ENCODE measurements around the gene LRRC2.
A peak's percentile ranks its signal among the peaks of the same experiment; 100 is the strongest.

LRRC2 gene

DNA sequence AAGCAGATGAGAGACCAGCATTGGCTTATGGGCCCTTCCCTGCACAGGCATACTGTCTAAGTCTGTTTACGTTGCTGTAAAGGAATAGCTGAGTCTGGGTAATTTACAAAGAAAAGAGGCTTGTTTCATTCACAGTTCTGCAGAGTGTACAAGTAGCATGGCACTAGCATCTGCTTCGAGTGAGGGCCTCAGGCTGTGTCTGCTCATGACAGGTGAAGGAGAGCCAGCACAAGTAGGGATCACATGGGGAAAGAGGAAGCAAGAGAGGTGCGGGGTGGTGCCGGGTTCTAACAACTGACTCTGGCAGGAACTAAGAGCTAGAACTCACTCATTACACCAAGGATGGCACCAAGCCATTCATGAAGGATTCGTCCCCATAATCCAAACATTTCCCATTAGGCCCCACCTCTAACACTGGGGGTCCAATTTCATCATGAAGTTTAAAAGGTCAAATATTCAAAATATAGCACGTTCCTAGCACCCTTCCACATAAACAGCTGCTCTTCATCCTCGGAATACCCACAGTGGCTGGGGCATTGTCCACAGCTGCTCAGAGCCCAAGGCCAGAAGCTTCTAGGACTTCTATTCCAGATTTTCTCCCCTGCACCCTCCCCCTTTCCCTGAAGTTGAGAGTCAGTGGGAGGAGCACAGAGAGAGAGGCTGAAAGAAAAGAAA, 62.8 kb downstream of the LRRC2 start:
- H3K4me3 ChIP-seq (ENCODE audit: low read length) = no peak overlapping the region
- TF ChIP-seq, protein P1, sequence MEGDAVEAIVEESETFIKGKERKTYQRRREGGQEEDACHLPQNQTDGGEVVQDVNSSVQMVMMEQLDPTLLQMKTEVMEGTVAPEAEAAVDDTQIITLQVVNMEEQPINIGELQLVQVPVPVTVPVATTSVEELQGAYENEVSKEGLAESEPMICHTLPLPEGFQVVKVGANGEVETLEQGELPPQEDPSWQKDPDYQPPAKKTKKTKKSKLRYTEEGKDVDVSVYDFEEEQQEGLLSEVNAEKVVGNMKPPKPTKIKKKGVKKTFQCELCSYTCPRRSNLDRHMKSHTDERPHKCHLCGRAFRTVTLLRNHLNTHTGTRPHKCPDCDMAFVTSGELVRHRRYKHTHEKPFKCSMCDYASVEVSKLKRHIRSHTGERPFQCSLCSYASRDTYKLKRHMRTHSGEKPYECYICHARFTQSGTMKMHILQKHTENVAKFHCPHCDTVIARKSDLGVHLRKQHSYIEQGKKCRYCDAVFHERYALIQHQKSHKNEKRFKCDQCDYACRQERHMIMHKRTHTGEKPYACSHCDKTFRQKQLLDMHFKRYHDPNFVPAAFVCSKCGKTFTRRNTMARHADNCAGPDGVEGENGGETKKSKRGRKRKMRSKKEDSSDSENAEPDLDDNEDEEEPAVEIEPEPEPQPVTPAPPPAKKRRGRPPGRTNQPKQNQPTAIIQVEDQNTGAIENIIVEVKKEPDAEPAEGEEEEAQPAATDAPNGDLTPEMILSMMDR (conservative IDR thresholded peaks at IDR 0.05; ENCODE audit: low read length) = no peak
- DNase-seq (ENCODE audit: low read depth) = no peak

DNA sequence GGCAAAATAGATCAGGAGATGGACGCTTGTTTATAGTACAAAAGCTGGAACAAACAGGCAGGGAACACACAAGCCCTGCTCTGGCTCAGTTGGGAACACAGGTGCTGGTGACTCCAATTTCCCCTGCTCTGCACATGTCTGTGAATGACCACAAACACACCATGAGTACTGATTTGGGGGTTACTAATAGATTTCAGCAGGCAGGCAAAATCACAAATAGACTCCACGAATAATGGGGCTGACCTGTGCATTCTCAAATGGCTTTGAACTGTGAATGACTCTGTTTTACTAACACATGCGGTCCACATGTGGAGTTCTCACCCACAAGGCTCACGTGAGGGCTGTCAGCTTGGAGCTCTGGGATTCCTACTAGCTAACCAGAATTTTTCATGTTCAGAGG, 64.4 kb downstream of the LRRC2 start:
- no peak overlapping the region for H3K4me3 ChIP-seq (ENCODE audit: low read length)
- TF ChIP-seq, protein P1 (conservative IDR thresholded peaks at IDR 0.05; ENCODE audit: low read length) = no peak
- peak; percentile 71 for DNase-seq (ENCODE audit: low read depth)

DNA sequence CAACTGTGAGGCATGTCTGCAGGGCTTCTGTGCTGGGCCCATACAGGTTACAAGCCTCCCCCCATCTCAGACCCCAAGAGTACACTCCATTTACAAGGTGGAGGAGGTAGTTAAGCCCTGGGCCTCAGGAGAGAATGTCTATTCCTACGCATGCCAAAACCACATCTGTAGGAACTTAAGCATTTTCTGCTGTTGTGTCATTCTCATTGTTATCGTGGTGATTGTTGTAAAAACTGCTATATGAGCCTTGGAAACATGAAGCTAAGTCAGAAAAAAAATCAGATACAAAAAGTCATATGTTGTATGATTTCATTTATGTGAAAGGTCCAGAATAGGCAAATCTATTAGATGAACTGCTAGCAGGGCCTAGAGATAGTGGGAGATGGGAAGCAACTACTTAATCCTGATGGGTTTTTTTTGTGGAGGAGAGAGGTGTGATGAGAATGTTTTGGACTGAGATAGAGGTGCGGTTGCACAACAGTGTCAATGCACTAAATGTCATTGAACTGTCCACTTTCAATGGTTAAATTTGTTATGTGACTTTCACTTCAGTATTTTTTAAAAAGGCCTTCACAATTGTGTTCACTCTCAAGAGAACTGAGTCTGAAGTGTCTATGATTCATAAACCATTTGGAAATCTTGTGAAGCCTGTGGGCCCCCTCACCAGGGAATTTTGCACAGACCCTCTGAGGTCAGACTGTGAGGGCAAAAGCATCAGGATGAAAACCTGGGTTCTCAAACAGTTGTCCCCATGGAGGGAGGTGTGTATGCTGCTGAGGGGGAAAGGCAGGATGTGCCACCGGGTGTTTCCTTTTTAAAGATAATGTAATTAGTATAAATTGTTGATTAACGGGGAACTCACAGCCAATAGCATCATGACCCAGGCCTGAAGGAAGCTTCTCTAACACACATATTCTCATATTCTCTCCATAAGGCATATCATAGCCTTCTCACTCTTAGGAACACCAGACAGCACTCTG, 65.2 kb downstream of the LRRC2 start:
- TF ChIP-seq, protein P1 (conservative IDR thresholded peaks at IDR 0.05; ENCODE audit: low read length) = no peak
- H3K4me3 ChIP-seq (ENCODE audit: low read length) = no peak overlapping the region
- DNase-seq (ENCODE audit: low read depth) = peak; percentile 84

DNA sequence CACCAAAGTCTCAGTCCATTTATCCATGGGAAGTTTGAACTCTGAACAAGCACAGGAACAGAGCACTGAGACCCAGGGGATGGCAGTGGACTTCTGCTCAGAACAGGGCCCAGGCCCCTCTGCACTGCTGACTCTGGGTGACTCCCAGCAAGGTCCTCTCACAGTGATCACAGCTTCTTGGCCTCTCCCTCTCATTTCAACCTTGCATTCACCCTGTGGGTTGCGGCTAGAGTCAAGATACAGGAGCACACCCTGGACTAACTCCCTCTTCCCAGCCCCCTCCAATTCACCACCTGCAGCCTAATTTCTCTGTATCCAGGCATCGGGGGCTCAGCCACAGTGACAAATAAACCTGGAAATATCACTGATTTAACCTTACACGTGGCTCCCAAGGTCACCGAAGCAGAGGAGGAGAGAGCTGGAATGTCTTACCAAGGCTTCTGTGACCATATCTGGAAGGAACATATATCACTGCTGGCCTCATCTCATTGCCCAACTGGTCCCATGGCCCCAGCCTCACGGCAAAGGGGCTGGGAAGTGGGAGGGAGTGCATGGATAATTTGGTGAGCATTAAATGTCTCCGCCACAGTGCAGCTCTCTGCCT, 67.1 kb downstream of the LRRC2 start:
- TF ChIP-seq, protein P1 (conservative IDR thresholded peaks at IDR 0.05; ENCODE audit: low read length) = no peak
- H3K4me3 ChIP-seq (ENCODE audit: low read length) = no peak overlapping the region

DNA sequence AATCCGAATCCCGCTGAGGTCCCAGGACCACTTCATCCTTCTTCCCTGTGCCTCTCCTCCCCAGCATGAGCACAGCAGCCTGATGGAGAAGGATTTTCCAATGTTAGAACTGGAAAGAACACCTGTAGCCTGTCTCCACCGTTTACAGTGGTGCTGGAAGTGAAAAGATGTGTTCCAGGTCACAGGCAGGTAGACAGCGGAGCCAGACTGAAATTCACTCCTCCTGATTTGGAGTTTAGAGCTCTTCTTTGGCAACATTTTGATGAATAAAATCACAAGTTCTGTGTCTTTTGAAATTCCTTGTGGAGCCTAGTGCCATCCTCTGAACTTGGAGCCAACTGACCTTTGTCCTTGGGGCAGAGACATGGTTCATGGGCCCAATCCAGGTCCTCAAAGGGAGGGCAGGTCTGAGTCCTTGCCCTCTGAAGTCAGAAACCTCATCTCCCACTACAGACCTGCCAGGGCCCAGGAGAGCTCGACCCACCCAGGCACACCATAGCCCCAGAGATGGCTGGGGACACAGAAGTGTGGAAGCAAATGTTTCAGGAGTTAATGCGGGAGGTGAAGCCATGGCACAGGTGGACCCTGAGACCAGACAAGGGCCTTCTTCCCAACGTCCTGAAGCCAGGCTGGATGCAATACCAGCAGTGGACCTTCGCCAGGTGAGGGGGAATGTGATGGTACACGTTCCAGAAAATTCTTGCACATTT, 68.4 kb downstream of the LRRC2 start, which contains the start of gene RTP3:
Gene RTP3, plus strand, starts transcription at position 421 of the 710 bp plus-strand sequence. Its CDS starts 87 bp downstream, at position 508.
- TF ChIP-seq, protein P1 (conservative IDR thresholded peaks at IDR 0.05; ENCODE audit: low read length) = no peak
- no peak within 1 kb of the TSS for H3K4me3 ChIP-seq (ENCODE audit: low read length)

More for the DNA sequence above, 67.1 kb downstream of the LRRC2 start:
- DNase-seq (ENCODE audit: low read depth) = no peak

DNA sequence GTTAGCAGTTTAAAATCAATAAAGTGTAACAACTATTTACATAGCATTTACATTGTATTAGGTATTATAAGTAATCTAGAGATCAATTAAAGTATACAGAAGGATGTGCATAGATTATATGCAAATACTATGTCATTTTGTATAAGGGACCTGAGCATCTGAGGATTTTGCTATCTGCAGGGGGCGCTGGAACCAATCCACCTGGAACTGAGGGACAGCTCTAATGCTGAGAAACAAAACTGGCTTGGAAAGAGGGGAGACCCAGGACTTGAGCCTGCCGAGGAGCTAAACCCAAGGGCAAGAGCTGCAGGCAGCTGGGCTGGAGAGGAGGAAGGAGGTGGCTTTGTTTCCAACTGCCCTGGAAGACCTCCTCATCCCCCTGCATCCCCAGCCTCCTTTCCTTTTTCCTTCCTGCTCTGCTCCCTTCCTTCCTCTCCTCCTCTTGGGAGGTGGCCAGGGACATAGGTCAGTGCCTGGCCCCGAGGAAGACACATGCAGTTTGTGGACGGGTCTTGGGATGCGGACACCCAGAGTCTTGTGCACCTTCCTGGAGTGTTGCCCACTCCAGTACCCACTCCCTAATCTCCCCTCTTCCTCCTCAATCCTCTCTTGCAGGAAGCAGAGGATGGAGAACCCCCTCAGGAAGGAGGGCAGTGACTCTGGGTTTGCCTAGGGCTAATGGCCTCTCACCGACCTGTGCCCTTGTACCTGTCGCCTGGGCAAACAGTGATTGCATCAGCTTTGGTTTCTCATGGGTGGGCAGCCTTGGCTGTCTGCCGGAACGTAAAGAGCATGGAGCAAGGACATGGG, 69.2 kb downstream of the LRRC2 start:
- H3K4me3 ChIP-seq (ENCODE audit: low read length) = no peak overlapping the region
- no peak for DNase-seq (ENCODE audit: low read depth)
- TF ChIP-seq, protein P1 (conservative IDR thresholded peaks at IDR 0.05; ENCODE audit: low read length) = peak; percentile 30; the same call in 1 of the 2 replicates

More for the DNA sequence above, 68.4 kb downstream of the LRRC2 start, which contains the start of gene RTP3:
- DNase-seq (ENCODE audit: low read depth) = no peak
